Adrenal gland (tissue), 5 donors: ENCODE measurements around the gene PTTG1IP2.

Experiments used
- CTCF ChIP-seq, 6 experiments: fragments of 450-650 bp in 4 of 6; fragments of 200-600 bp in 2 of 6; sonication (generic) in 1 of 6; IDR thresholded peaks; 1 replicate in 5 of 6; 2 replicates in 1 of 6; pipeline versions ENCODE4 v1.5.1 to v1.8.0; 2016 to 2021; ENCODE audit warnings: antibody characterized with exemption in 6 of 6, mild to moderate bottlenecking in 2 of 6, moderate library complexity in 1 of 6
- POLR2A ChIP-seq, 2 donors: fragments of 450-650 bp; IDR thresholded peaks; one replicate each; pipeline ENCODE4 v1.6.1; 2017; ENCODE audit warnings: antibody characterized with exemption in 2 of 2, mild to moderate bottlenecking in 2 of 2, moderate library complexity in 1 of 2
- donor health status: DM: no; HTN: no; CAD: no.

GRCh38 chr7:90430614-90431460, 38.6 kb upstream of the PTTG1IP2 start:
- TF ChIP-seq CTCF (IDR thresholded peaks at IDR 0.05) (no peak), POLR2A (IDR thresholded peaks at IDR 0.05) (no peak)
